Naive thymus-derived CD8-positive, alpha-beta T cell (primary cell): ENCODE data around the gene KIN. TPM values are rescaled to one million over a fixed set of nuclear protein-coding genes. Genes with fewer than 3 reads are reported as not detected.
"Not testable (repeated sequence)": the region's sequence is repeated elsewhere in the genome, so short reads cannot be mapped to it uniquely, and the experiment has no call there.

Source experiments
- ATAC-seq, 2 donors: fragments of 150-1000 bp; cut with Tn5 transposase in 1 of 2; sonication (Bioruptor Pico), chemical (Tn5 transposase) in 1 of 2; 1 replicate in 1 of 2; 2 replicates in 1 of 2; pipeline ENCODE4 v1.10.0; 2021; ENCODE audit warnings: mild to moderate bottlenecking in 2 of 2, moderate library complexity in 2 of 2
- POLR2A ChIA-PET: fragments of 350-600 bp; sonication (Branson Sonifier 250); formaldehyde crosslinking; loops from one replicate; lab custom pipeline; 2021; ENCODE audit warnings: antibody characterized with exemption; lab: Charles Lee
- DNase-seq, 10 donors: peaks; one replicate each; pipeline versions ENCODE4 v3.0.0 to v3.0.0-alpha.2; 2020 to 2022
- H3K27ac Mint-ChIP-seq, 10 donors: one replicate each; pipeline ENCODE4 v1.8.0; 2020 to 2022; ENCODE audit warnings: mild to moderate bottlenecking in 10 of 10, mixed read lengths in 10 of 10, moderate library complexity in 4 of 10, inconsistent platforms in 1 of 10
- H3K27me3 Mint-ChIP-seq, 5 donors: one replicate each; pipeline ENCODE4 v1.8.0; 2021 to 2022; ENCODE audit warnings: mixed read lengths in 5 of 5
- H3K36me3 Mint-ChIP-seq, 3 donors: one replicate each; pipeline ENCODE4 v1.8.0; 2020 to 2022; ENCODE audit warnings: mixed read lengths in 3 of 3, mild to moderate bottlenecking in 2 of 3, inconsistent platforms in 1 of 3
- H3K4me1 Mint-ChIP-seq, 4 donors: one replicate each; pipeline ENCODE4 v1.8.0; 2021 to 2022; ENCODE audit warnings: mixed read lengths in 4 of 4
- H3K4me3 Mint-ChIP-seq, 10 donors: one replicate each; pipeline ENCODE4 v1.8.0; 2020 to 2022; ENCODE audit warnings: mild to moderate bottlenecking in 10 of 10, mixed read lengths in 10 of 10, moderate library complexity in 6 of 10, inconsistent platforms in 1 of 10
- H3K9me3 Mint-ChIP-seq, 9 donors: one replicate each; pipeline ENCODE4 v1.8.0; 2020 to 2022; ENCODE audit warnings: mixed read lengths in 9 of 9, mild to moderate bottlenecking in 3 of 9, inconsistent platforms in 1 of 9, moderate library complexity in 1 of 9
- polyA plus RNA-seq, 3 donors: library from polyadenylated mRNA; unstranded; fragments of 300-500 nt; fragmentation: Illumina TruSeq; gene quantifications; one replicate each; pipeline ENCODE4 v1.2.3, GENCODE V29; 2021
- total RNA-seq, 8 experiments: library from RNA in 2 of 8; stranded (reverse) in 2 of 8; gene quantifications; one replicate each; pipeline ENCODE4 v1.2.3 and lab custom pipeline; 2021 to 2026

KIN gene
- total and polyA plus RNA-seq, 5 experiments from 2014 or later = 3.2 to 18.1 (median 5.6) TPM

DNA sequence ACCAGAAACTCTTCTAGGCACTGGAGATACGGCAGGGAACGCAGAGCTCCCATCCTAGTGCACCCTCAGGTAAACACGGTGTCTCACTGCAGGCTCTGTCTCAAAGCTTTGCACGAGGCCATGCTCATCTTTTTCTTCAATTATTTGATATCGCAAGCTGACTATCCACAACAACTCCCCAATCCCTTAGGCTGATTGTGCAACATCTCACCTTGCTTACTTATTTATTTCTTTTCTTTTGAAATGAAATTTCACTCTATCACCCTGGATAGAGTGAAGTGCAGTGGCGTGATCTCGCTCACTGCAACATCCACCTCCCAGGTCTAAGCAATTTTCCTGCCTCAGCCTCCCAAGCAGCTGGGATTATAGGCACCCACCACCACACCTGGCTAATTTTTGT lies 72.3 kb downstream of the KIN start:
- DNase-seq (no peak), ATAC-seq (no peak)
- H3K9me3 Mint-ChIP-seq = peaks cover 0 to 3% (median 0%) of the 10 kb centered on the region in 9 donors
- H3K4me3 Mint-ChIP-seq = no peak overlapping the region
- POLR2A ChIA-PET = no interaction called here
- peaks cover 10 to 20% (median 12%) of the 10 kb centered on the region in 5 donors for H3K27me3 Mint-ChIP-seq
- H3K4me1 Mint-ChIP-seq = peaks cover 0 to 10% (median 1%) of the 10 kb centered on the region in 4 donors
- H3K27ac Mint-ChIP-seq = no peak overlapping the region
- H3K36me3 Mint-ChIP-seq = peaks cover 0 to 6% (median 3%) of the 10 kb centered on the region in 3 donors

DNA sequence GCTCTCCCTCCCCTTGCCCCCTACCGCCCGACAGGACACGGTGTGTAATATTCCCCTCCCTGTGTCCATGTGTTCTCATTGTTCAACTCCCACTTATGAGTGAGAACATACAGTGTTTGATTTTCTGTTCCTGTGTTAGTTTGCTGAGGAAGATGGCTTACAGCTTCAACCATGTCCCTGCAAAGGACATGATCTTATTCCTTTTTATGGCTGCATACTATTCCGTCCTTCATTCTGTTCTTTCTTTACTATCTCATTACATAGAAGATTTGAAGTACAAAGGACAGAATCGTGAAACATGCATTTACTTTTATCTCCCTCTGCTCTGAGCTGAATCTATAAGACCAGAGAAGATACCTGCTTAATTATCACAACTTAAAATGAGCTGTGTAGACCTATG lies 76.7 kb downstream of the KIN start:
- H3K9me3 Mint-ChIP-seq, H3K36me3 Mint-ChIP-seq, ATAC-seq, DNase-seq, POLR2A ChIA-PET, H3K4me1 Mint-ChIP-seq, H3K27ac Mint-ChIP-seq, H3K4me3 Mint-ChIP-seq: not testable (repeated sequence)
- peaks cover 7 to 25% (median 18%) of the 10 kb centered on the region in 5 donors for H3K27me3 Mint-ChIP-seq

DNA sequence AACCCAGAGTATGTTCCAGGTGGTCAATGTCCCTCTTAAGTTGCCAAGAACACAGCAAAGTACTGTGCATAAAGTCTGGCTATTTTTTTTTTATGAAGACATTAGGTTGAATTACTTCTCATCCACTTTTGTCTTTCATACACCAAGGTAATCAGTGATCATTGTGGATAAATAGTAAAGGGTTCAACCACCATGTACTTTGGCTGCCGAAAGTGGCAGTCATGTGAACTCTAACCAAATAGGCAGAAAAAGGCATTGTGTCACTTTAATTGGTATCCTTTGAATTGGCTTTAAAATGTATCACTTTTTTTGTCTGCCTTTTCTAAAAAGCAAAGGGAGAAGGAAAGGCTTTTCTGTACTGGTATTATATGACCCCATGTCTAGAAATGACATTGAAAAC lies 77.3 kb downstream of the KIN start:
- H3K27me3 Mint-ChIP-seq = peaks cover 7 to 31% (median 16%) of the 10 kb centered on the region in 5 donors
- H3K4me3 Mint-ChIP-seq = no peak overlapping the region
- POLR2A ChIA-PET = no interaction called here
- no peak for ATAC-seq
- H3K36me3 Mint-ChIP-seq = no peaks in the 10 kb centered on the region
- no peak for DNase-seq
- H3K4me1 Mint-ChIP-seq = no peaks in the 10 kb centered on the region
- peaks cover 0 to 3% (median 0%) of the 10 kb centered on the region in 9 donors for H3K9me3 Mint-ChIP-seq
- H3K27ac Mint-ChIP-seq = no peak overlapping the region

DNA sequence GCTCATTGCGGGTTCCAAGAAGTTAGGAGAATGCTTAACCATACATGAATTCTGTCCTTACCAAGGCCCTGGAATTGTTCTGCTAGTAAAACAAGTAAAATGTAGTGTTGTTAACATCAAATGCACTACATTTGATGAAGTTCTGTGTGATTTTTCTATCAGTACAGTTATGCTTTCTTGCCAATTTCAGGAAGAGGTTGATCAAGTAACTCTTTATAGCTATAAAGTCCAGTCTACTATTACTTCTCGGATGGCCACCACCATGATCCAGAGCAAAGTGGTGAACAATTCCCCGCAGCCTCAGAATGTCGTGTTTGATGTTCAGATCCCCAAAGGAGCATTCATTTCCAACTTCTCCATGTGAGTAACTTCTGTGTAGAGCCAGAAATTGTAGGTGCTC lies 79.0 kb downstream of the KIN start:
- DNase-seq = peak in 1 of 10 donors; percentile 15
- Mint-ChIP-seq H3K9me3 (peaks cover 0 to 3% (median 0%) of the 10 kb centered on the region in 9 donors), H3K4me3 (no peak overlapping the region), H3K27me3 (peaks cover 9 to 33% (median 15%) of the 10 kb centered on the region in 5 donors), H3K36me3 (no peaks in the 10 kb centered on the region), H3K27ac (no peak overlapping the region), H3K4me1 (no peaks in the 10 kb centered on the region)
- POLR2A ChIA-PET = no interaction called here
- no peak for ATAC-seq

DNA sequence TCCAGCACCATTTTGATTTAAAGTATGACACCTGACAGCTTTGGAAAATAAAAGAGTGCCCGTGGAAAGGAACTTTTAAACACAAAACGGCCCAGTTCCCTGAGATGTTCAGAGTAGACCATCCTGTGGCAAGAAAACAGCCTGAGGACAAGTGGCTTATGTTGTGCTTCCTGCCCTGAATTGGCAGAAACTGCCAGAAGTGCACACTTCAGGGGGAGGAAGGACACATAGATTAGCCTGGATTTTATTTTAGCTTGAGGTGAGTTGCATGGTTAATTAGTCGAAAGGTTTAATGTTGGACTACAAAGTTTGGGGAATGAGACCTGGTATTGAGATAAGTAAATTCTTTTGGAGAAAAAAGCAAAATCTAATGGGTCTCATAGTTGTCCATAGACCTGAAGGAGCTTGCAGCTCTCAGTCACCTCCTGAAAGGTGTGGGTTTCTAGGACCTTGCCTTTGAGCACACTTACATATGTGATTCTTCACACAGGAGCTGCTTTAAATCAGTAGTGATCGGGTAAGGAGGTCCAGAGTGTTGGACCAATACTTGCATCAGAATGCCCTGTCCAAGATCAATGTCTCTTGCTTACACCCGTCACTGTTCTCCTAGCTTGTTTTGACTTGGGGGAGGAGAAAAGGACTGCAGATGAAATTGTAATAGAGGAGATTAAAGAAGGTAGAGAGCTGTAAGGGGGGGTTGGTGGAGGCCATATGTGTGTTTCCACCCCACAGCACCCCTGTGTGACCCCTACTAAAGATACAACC lies 79.8 kb downstream of the KIN start:
- Mint-ChIP-seq H3K4me3 (no peak overlapping the region), H3K27me3 (peaks cover 14 to 39% (median 18%) of the 10 kb centered on the region in 5 donors), H3K36me3 (peaks cover 0 to 5% (median 0%) of the 10 kb centered on the region in 3 donors), H3K9me3 (peaks cover 0 to 3% (median 0%) of the 10 kb centered on the region in 9 donors), H3K27ac (no peak overlapping the region), H3K4me1 (no peaks in the 10 kb centered on the region)
- POLR2A ChIA-PET = no interaction called here
- DNase-seq (no peak), ATAC-seq (no peak)

DNA sequence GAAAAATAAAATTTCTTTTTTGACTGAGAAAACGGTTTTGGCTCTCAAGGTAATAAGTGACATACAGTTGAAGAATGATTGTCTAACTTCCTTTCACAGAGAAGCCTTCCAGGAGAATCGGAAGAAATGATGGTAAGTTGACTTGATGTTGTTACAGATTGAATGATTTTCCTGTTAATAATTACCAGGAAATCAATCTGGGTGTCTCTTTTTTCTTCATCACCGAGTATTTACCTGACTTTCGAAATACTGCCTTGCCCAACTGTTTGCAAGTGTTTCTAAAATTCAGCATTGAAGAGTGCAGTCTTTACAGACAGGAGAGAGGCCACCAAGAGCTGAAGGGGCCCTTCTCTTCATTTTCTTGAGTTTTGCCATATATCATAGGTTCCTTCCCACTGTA lies 80.7 kb downstream of the KIN start:
- Mint-ChIP-seq H3K9me3 (peaks cover 0 to 3% (median 0%) of the 10 kb centered on the region in 9 donors), H3K4me3 (no peak overlapping the region), H3K27ac (no peak overlapping the region), H3K4me1 (no peaks in the 10 kb centered on the region), H3K36me3 (peaks cover 0 to 5% (median 0%) of the 10 kb centered on the region in 3 donors), H3K27me3 (peaks cover 15 to 39% (median 21%) of the 10 kb centered on the region in 5 donors)
- ATAC-seq = no peak
- POLR2A ChIA-PET = no interaction called here
- DNase-seq = no peak

DNA sequence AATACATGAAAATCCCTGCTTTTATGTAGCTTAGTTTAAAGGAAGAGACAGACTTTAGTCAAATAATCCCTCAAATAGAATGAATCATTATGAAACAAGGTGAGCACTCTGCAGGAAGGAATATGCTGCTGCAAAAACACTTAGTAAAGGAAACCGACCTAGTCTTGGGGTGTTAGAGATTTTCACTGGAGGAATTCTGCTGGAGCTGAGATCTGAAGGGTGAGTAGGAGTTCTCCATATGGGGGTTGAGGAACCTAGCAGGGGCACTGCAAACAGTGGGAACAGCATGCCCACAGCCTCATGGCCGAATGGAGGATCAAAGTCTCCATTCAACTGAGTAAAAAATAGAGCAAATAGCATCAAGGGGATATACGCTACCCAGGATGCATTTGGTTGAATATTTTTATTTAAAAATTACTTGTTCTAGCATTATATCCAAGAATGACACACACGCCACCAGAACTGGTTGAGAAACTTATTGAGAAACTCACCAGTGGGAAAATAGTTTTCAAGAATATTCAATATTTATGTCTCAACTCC lies 81.2 kb downstream of the KIN start:
- no peak for ATAC-seq
- H3K9me3 Mint-ChIP-seq = peaks cover 0 to 3% (median 0%) of the 10 kb centered on the region in 9 donors

DNA sequence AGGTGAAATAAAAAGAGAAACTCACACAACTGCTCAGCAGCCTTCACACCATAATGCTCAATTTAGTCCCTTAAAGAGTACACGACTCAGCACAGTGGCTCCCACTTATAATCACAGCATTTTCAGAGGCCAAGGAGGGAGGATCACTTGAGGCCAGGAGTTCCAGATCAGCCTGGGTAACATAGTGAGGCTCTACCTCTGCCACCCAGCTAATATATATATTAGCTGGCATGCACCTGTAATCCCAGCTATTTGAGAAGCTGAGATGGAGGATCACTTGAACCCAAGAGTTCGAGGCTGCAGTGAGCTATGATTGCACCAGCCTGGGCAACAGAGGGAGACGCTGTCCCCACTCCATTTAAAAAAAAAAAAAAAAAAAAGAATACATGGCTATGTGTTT lies 82.5 kb downstream of the KIN start:
- no peak for DNase-seq
- H3K27me3 Mint-ChIP-seq = peaks cover 17 to 49% (median 32%) of the 10 kb centered on the region in 5 donors
- peaks cover 0 to 9% (median 0%) of the 10 kb centered on the region in 3 donors for H3K36me3 Mint-ChIP-seq
- no peak for ATAC-seq
- H3K27ac Mint-ChIP-seq = no peak overlapping the region
- POLR2A ChIA-PET = no interaction called here
- no peak overlapping the region for H3K4me3 Mint-ChIP-seq
- H3K9me3 Mint-ChIP-seq = no peaks in the 10 kb centered on the region
- H3K4me1 Mint-ChIP-seq = no peaks in the 10 kb centered on the region

More for the DNA sequence above, 81.2 kb downstream of the KIN start:
- no peak overlapping the region for H3K27ac Mint-ChIP-seq
- peaks cover 0 to 5% (median 0%) of the 10 kb centered on the region in 3 donors for H3K36me3 Mint-ChIP-seq
- DNase-seq = no peak
- H3K27me3 Mint-ChIP-seq = peaks cover 17 to 41% (median 25%) of the 10 kb centered on the region in 5 donors
- H3K4me1 Mint-ChIP-seq = no peaks in the 10 kb centered on the region
- POLR2A ChIA-PET = no interaction called here
- no peak overlapping the region for H3K4me3 Mint-ChIP-seq

DNA sequence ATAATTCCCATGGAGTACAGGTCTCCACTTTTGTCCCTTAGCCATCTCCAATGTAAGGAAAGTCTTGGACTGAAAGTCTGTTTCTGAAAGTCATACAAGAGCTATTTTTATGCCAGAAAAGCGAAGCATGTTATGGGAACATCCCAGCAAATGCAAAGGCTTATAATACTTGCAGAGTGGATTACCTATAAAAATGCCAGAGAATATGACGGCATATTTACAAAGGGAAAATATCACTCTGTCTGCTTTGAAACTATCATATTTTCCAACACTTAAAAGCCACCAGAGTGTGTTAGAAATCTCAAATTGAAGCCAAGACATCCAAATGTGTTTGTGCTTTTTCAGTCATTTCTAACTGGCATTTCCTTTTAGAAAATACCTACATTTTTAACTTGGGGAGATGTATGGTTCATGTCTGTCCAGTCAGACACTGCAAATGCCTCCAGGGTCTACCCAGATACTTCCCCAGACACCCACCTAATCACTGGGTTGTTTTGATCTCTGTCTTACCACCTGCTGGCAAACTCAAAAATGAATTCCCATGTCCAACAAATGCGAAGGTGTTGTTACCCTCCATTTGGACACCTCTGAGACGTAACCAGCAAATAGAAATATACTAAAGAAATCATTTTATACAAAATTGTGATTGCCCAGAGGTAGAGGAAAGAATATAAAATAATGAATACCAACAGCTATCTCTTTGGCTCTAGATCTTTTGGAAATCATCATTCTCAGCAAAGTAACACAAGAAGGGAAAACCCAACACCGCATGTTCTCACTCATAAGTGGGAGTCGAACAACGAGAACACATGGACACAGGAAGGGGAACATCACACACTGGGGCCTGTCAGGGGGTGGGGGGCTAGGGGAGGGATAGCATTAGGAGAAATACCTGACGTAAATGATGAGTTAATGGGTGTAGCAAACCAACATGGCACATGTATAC lies 83.4 kb downstream of the KIN start:
- POLR2A ChIA-PET = no interaction called here
- no peak for DNase-seq
- ATAC-seq = no peak
- peaks cover 22 to 57% (median 33%) of the 10 kb centered on the region in 5 donors for H3K27me3 Mint-ChIP-seq
- no peak overlapping the region for H3K27ac Mint-ChIP-seq
- no peaks in the 10 kb centered on the region for H3K9me3 Mint-ChIP-seq
- H3K4me3 Mint-ChIP-seq = no peak overlapping the region
- H3K36me3 Mint-ChIP-seq = peaks cover 0 to 9% (median 0%) of the 10 kb centered on the region in 3 donors
- H3K4me1 Mint-ChIP-seq = no peaks in the 10 kb centered on the region

DNA sequence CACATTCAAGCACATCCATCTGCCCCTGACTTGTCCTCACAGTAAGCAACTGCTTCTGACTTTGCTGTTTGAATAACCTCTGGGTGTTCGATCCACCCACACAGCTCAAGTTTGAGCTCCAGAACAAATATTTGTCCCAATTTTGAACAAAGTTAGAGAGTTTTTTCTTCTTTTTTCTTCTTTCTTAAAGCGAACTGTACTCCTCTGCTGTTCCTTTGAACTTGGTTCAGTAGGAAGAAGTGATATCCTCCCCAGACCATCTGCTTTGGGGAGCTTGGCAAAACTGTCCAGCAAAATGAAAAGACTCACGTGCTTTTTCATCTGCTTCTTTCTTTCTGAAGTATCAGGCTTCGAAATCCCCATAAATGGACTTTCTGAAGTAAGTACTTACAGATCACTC lies 84.7 kb downstream of the KIN start, which contains the start of gene ITIH2:
ITIH2 (plus strand) TSS at position 177 of the 400 bp plus-strand sequence; CDS start at position 296, 119 bp downstream.
- Mint-ChIP-seq H3K27me3 (peaks cover 28 to 69% (median 39%) of the 10 kb centered on the region in 5 donors), H3K36me3 (peaks cover 0 to 9% (median 0%) of the 10 kb centered on the region in 3 donors), H3K4me1 (no peaks in the 10 kb centered on the region), H3K9me3 (no peaks in the 10 kb centered on the region), H3K27ac (no peak within 1 kb of the TSS), H3K4me3 (no peak within 1 kb of the TSS)
- DNase-seq (no peak), ATAC-seq (no peak)
- POLR2A ChIA-PET = no interaction called here

DNA sequence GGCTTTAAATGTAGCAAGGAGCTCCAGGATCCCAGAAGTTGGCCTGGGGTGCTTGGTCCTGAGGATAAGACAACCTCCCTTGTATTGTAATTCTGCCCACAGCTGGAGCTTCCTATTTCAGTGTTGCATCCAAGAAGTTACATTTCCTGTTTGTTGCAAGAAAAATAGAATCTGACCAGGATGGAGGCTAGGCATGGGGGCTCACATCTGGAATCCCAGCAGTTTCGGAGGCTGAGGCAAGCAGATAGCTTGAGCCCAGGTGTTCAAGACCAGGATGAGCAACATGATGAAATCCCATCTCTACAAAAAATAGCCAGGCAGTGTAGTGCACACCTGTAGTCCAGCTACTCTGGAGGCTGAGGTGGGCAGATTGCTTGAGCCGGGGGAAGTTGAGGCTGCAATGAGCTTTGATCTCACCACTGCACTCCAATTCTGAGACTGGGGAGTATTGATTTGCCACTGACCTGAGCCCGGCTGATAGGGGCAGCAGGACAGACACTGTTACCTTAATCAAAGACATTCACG lies 85.4 kb downstream of the KIN start:
- peaks cover 0 to 2% (median 0%) of the 10 kb centered on the region in 4 donors for H3K4me1 Mint-ChIP-seq
- peaks cover 0 to 9% (median 0%) of the 10 kb centered on the region in 3 donors for H3K36me3 Mint-ChIP-seq
- no peak for ATAC-seq
- no peak for DNase-seq
- no peak overlapping the region for H3K4me3 Mint-ChIP-seq
- H3K27ac Mint-ChIP-seq = no peak overlapping the region
- POLR2A ChIA-PET = no interaction called here
- H3K9me3 Mint-ChIP-seq = no peaks in the 10 kb centered on the region
- peaks cover 28 to 72% (median 39%) of the 10 kb centered on the region in 5 donors for H3K27me3 Mint-ChIP-seq

DNA sequence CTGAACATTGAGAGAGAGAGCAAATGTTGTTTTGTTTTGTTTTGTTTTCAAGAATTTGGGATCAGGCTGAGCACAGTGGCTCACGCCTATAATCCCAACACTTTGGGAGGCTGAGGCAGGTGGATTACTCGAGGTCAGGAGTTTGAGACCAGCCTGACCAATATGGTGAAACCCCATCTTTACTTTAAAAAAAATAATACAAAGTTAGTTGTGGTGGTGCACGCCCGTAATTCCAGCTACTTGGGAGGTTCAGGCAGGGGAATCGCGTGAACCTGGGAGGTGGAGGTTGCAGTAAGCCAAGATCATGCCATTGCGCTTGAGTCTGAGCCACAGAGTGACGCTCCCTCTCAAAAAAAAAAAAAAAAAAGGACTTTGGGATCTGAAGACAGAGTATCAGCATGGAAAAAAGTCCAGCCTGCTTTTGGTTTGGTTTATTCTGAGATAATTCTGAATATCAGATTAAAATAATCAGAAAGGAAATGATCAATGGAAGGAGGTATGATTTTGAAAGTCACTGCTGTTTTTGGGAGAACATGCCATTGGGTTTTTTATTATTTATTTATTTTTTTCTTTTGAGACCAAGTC lies 86.5 kb downstream of the KIN start:
- POLR2A ChIA-PET = no interaction called here
- Mint-ChIP-seq H3K27ac (no peak overlapping the region), H3K4me1 (peaks cover 0 to 2% (median 0%) of the 10 kb centered on the region in 4 donors), H3K9me3 (no peaks in the 10 kb centered on the region), H3K4me3 (no peak overlapping the region), H3K36me3 (peaks cover 0 to 9% (median 0%) of the 10 kb centered on the region in 3 donors), H3K27me3 (peaks cover 24 to 64% (median 35%) of the 10 kb centered on the region in 5 donors)
- DNase-seq = no peak
- no peak for ATAC-seq
